Stomach (tissue), 4 donors: Measurements from ENCODE around the gene NTM.

Experiments
- POLR2A ChIP-seq, 4 donors: fragments of 450-650 bp; IDR thresholded peaks; one replicate each; pipeline ENCODE4 v1.6.1; 2016; ENCODE audit warnings: antibody characterized with exemption in 4 of 4, control low read depth in 2 of 4, mild to moderate bottlenecking in 1 of 4, moderate library complexity in 1 of 4
- POLR2AphosphoS5 ChIP-seq, 3 donors: sonication (generic); formaldehyde crosslinking; IDR thresholded peaks; one replicate each; pipeline ENCODE4 v1.6.1; 2016; ENCODE audit warnings: antibody characterized with exemption in 3 of 3

GRCh38 chr11:131645237-131645636 is 274.8 kb downstream of the NTM start:
- TF ChIP-seq POLR2AphosphoS5 (IDR thresholded peaks at IDR 0.05) (no peak), POLR2A (IDR thresholded peaks at IDR 0.05) (no peak)
